IPS DF 6.9 (cell line): Measurements from ENCODE around the gene SLIT3.

Source experiments
- DNase-seq: peaks from one replicate; pipeline ENCODE4 v3.0.0-alpha.2; 2013; ENCODE audit warnings: low read depth, low spot score
- H3K27ac ChIP-seq: one replicate; pipeline ENCODE4 v1.5.1; 2013; ENCODE audit warnings: low read length, control low read depth
- H3K27me3 ChIP-seq: 2 replicates; pipeline ENCODE4 v1.6.1; 2013; ENCODE audit warnings: mild to moderate bottlenecking, low read length; ENCODE audit not compliant: control insufficient read depth, insufficient read depth
- H3K36me3 ChIP-seq: 2 replicates; pipeline ENCODE4 v1.6.1; 2013; ENCODE audit warnings: low read length; ENCODE audit not compliant: control insufficient read depth, insufficient read depth
- H3K4me1 ChIP-seq: 2 replicates; pipeline ENCODE4 v1.6.1; 2013; ENCODE audit warnings: low read length; ENCODE audit not compliant: control insufficient read depth, insufficient read depth
- H3K4me3 ChIP-seq: 2 replicates; pipeline ENCODE4 v1.5.1; 2013; ENCODE audit warnings: mild to moderate bottlenecking, low read length
- H3K9me3 ChIP-seq: 2 replicates; pipeline ENCODE4 v1.6.1; 2013; ENCODE audit warnings: low read length, inconsistent platforms; ENCODE audit not compliant: control insufficient read depth, insufficient read depth
- WGBS: extraction: QIAGEN DNeasy Blood & Tissue Kit; methylation state at CpG from one replicate; pipeline ENCODE4 v1.1.7; 2013; ENCODE audit warnings: mixed read lengths, missing lambda C conversion rate; ENCODE audit not compliant: insufficient read length, insufficient coverage; 5-methylcytosine and 5-hydroxymethylcytosine counted together

Gene SLIT3

GRCh38 chr5:169204788-169205400 is 96.0 kb downstream of the SLIT3 start:
- no peaks in the 10 kb centered on the region for H3K36me3 ChIP-seq
- H3K4me3 ChIP-seq = no peak overlapping the region
- no CpG with 5 or more reads among the region's 8 CpGs for WGBS

GRCh38 chr5:169202969-169203368 is 98.0 kb downstream of the SLIT3 start:
- H3K27ac ChIP-seq = no peak overlapping the region
- DNase-seq = no peak

More at GRCh38 chr5:169204788-169205400, 96.0 kb downstream of the SLIT3 start:
- no peaks in the 10 kb centered on the region for H3K4me1 ChIP-seq
- no peaks in the 10 kb centered on the region for H3K27me3 ChIP-seq
- no peak overlapping the region for H3K27ac ChIP-seq
- no peaks in the 10 kb centered on the region for H3K9me3 ChIP-seq
- DNase-seq = no peak

GRCh38 chr5:169201597-169201996 is 99.3 kb downstream of the SLIT3 start:
- H3K27me3 ChIP-seq = no peaks in the 10 kb centered on the region
- DNase-seq = no peak
- H3K9me3 ChIP-seq = no peaks in the 10 kb centered on the region
- no peak overlapping the region for H3K4me3 ChIP-seq
- no peak overlapping the region for H3K27ac ChIP-seq
- H3K36me3 ChIP-seq = no peaks in the 10 kb centered on the region
- no peaks in the 10 kb centered on the region for H3K4me1 ChIP-seq

More at GRCh38 chr5:169202969-169203368, 98.0 kb downstream of the SLIT3 start:
- WGBS = no CpG with 5 or more reads among the region's 3 CpGs
- Histone ChIP-seq H3K36me3 (no peaks in the 10 kb centered on the region), H3K4me1 (no peaks in the 10 kb centered on the region), H3K4me3 (no peak overlapping the region), H3K27me3 (no peaks in the 10 kb centered on the region), H3K9me3 (no peaks in the 10 kb centered on the region)

GRCh38 chr5:169200125-169200778 is 100.7 kb downstream of the SLIT3 start:
- WGBS = no CpG with 5 or more reads among the region's 6 CpGs
- DNase-seq = no peak
- Histone ChIP-seq H3K4me1 (no peaks in the 10 kb centered on the region), H3K9me3 (no peaks in the 10 kb centered on the region), H3K27ac (no peak overlapping the region), H3K36me3 (no peaks in the 10 kb centered on the region), H3K27me3 (no peaks in the 10 kb centered on the region), H3K4me3 (no peak overlapping the region)

GRCh38 chr5:169197343-169197742 is 103.6 kb downstream of the SLIT3 start:
- WGBS = no CpG with 5 or more reads among the region's 1 CpG
- H3K9me3 ChIP-seq = no peaks in the 10 kb centered on the region
- no peak overlapping the region for H3K27ac ChIP-seq
- H3K4me3 ChIP-seq = no peak overlapping the region
- no peaks in the 10 kb centered on the region for H3K36me3 ChIP-seq
- DNase-seq = no peak
- H3K4me1 ChIP-seq = no peaks in the 10 kb centered on the region
- H3K27me3 ChIP-seq = no peaks in the 10 kb centered on the region

GRCh38 chr5:169196059-169196458 is 104.9 kb downstream of the SLIT3 start:
- no peaks in the 10 kb centered on the region for H3K9me3 ChIP-seq
- no peaks in the 10 kb centered on the region for H3K36me3 ChIP-seq
- no peaks in the 10 kb centered on the region for H3K4me1 ChIP-seq
- DNase-seq = no peak
- H3K27ac ChIP-seq = no peak overlapping the region
- WGBS = no CpG with 5 or more reads among the region's 6 CpGs
- no peaks in the 10 kb centered on the region for H3K27me3 ChIP-seq
- H3K4me3 ChIP-seq = no peak overlapping the region

- no peaks in the 10 kb centered on the region for H3K9me3 ChIP-seq
- H3K4me1 ChIP-seq = no peaks in the 10 kb centered on the region
- H3K27ac ChIP-seq = no peak overlapping the region
- no peak overlapping the region for H3K4me3 ChIP-seq
- no peak for DNase-seq
- WGBS = no CpG with 5 or more reads among the region's 8 CpGs
- no peaks in the 10 kb centered on the region for H3K27me3 ChIP-seq
- H3K36me3 ChIP-seq = no peaks in the 10 kb centered on the region
Observed at GRCh38 chr5:169195601-169196000, 105.3 kb downstream of the SLIT3 start.

GRCh38 chr5:169192536-169192935 is 108.4 kb downstream of the SLIT3 start:
- Histone ChIP-seq H3K9me3 (no peaks in the 10 kb centered on the region; the same call in 1 of the 2 replicates), H3K4me3 (no peak overlapping the region), H3K27me3 (no peaks in the 10 kb centered on the region), H3K36me3 (no peaks in the 10 kb centered on the region), H3K4me1 (no peaks in the 10 kb centered on the region), H3K27ac (no peak overlapping the region)
- no CpG with 5 or more reads among the region's 3 CpGs for WGBS
- DNase-seq = no peak

GRCh38 chr5:169190849-169191248 is 110.1 kb downstream of the SLIT3 start:
- Histone ChIP-seq H3K4me3 (no peak overlapping the region), H3K36me3 (no peaks in the 10 kb centered on the region), H3K4me1 (no peaks in the 10 kb centered on the region), H3K9me3 (no peaks in the 10 kb centered on the region; the same call in 1 of the 2 replicates), H3K27me3 (no peaks in the 10 kb centered on the region), H3K27ac (no peak overlapping the region)
- DNase-seq = no peak
- WGBS = no CpG with 5 or more reads among the region's 1 CpG

GRCh38 chr5:169185626-169186025 is 115.3 kb downstream of the SLIT3 start:
- no CpG with 5 or more reads among the region's 3 CpGs for WGBS
- no peaks in the 10 kb centered on the region for H3K27me3 ChIP-seq

GRCh38 chr5:169183576-169183975 is 117.4 kb downstream of the SLIT3 start:
- H3K4me3 ChIP-seq = no peak overlapping the region
- H3K9me3 ChIP-seq = no peaks in the 10 kb centered on the region; the same call in 1 of the 2 replicates
- no peak overlapping the region for H3K27ac ChIP-seq
- no peaks in the 10 kb centered on the region for H3K27me3 ChIP-seq
- H3K4me1 ChIP-seq = no peaks in the 10 kb centered on the region
- H3K36me3 ChIP-seq = no peaks in the 10 kb centered on the region
- DNase-seq = no peak

More at GRCh38 chr5:169185626-169186025, 115.3 kb downstream of the SLIT3 start:
- Histone ChIP-seq H3K9me3 (no peaks in the 10 kb centered on the region; the same call in 1 of the 2 replicates), H3K4me1 (no peaks in the 10 kb centered on the region), H3K27ac (no peak overlapping the region), H3K4me3 (no peak overlapping the region), H3K36me3 (no peaks in the 10 kb centered on the region)
- no peak for DNase-seq
